ENCODE data around the gene TXNDC11. TPM values are rescaled to one million over a fixed set of nuclear protein-coding genes. Genes with fewer than 3 reads are reported as not detected.

Gene TXNDC11
- total RNA-seq, 1 donor from 2014 or later: 19.6 TPM

GRCh38 chr16:11673091-11674000 is 69.3 kb downstream of the TXNDC11 start:
- H3K27ac Mint-ChIP-seq (ENCODE audit: unreplicated experiment): peak overlapping the region; percentile 88
- peaks cover 20% of the 10 kb centered on the region for H3K36me3 Mint-ChIP-seq (ENCODE audit: low read depth, unreplicated experiment)
- TF ChIP-seq CTCF (IDR thresholded peaks at IDR 0.05; ENCODE audit: unreplicated experiment): no peak
- H3K27me3 Mint-ChIP-seq (ENCODE audit: unreplicated experiment): peaks cover 30% of the 10 kb centered on the region
- H3K9me3 Mint-ChIP-seq (ENCODE audit: unreplicated experiment): no peaks in the 10 kb centered on the region
- peak overlapping the region; percentile 37 for H3K4me3 Mint-ChIP-seq (ENCODE audit: unreplicated experiment)
- H3K4me1 Mint-ChIP-seq (ENCODE audit: unreplicated experiment): peaks cover 74% of the 10 kb centered on the region
- no peak for DNase-seq (ENCODE audit: low spot score)

DNA sequence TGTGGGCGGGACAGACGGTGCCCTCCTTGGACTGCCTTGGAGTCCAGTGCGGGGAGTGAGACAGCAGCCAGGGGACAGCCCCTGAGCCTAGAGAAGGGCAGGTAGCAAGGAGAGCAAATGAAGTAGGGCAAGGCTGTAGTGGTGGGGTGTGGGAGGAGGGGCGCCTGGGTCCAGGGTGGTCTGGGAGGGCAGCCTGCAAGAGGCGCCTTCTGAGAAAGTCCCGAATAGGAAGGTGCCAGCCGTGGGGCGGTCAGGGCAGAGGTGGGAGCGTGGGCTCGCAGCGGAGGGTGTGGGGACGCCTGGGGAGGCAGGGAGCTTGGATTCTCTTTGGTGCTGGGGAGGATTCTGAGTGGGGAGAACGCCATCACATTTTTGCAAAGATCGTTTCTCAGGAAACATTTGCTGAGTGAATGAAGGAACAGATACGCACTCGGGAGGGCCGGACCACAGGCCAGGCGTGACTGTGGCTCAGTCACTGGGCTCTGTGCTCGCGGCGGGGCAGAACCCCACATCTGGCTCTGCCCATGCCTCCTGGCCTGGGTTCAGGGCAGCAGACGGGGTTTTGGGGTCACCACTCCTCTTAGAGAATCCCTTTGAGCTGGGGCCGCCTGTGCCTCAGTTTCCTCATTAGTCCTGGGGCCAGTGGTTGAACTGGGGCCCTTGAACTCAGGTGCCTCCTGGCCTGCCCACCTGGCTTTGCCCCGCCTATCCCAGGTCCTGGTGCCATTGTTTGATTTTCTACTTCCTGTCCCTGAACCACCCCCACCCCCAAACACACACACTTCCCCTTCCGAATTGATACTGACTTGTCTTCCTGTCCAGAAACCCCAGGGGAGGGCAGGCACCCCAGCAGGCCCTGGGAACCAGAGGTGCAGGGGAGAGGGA is 70.2 kb downstream of the TXNDC11 start:
- H3K27ac Mint-ChIP-seq (ENCODE audit: unreplicated experiment): peak overlapping the region; percentile 88
- H3K36me3 Mint-ChIP-seq (ENCODE audit: low read depth, unreplicated experiment): peaks cover 12% of the 10 kb centered on the region
- no peaks in the 10 kb centered on the region for H3K9me3 Mint-ChIP-seq (ENCODE audit: unreplicated experiment)
- H3K4me3 Mint-ChIP-seq (ENCODE audit: unreplicated experiment): peak overlapping the region; percentile 69
- peaks cover 31% of the 10 kb centered on the region for H3K27me3 Mint-ChIP-seq (ENCODE audit: unreplicated experiment)
- peaks cover 71% of the 10 kb centered on the region for H3K4me1 Mint-ChIP-seq (ENCODE audit: unreplicated experiment)
- no peak for DNase-seq (ENCODE audit: low spot score)
- no peak for TF ChIP-seq CTCF (IDR thresholded peaks at IDR 0.05; ENCODE audit: unreplicated experiment)

DNA sequence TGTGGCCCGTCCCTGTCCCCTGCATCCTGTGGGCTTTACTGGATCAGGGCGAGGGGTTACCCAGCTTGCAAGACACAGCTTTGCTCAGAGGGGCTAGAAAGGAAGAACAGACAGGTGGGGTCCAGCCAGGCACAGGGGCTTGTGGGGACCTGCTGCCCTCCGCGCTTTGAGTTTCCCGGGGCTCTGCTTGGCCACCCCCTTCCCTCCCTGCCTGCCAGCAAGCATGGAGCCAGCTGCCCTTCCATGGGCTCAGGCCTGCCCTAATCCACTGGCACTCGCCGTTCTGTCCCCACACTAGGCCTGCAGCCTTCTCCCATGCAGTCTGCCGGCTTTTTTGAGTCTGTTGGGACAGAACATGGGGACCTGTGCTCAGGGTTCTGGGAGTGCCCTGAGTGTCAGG is 71.0 kb downstream of the TXNDC11 start:
- peaks cover 67% of the 10 kb centered on the region for H3K4me1 Mint-ChIP-seq (ENCODE audit: unreplicated experiment)
- no peak for TF ChIP-seq CTCF (IDR thresholded peaks at IDR 0.05; ENCODE audit: unreplicated experiment)
- no peaks in the 10 kb centered on the region for H3K9me3 Mint-ChIP-seq (ENCODE audit: unreplicated experiment)
- H3K36me3 Mint-ChIP-seq (ENCODE audit: low read depth, unreplicated experiment): peaks cover 8% of the 10 kb centered on the region
- H3K27me3 Mint-ChIP-seq (ENCODE audit: unreplicated experiment): peaks cover 24% of the 10 kb centered on the region
- peak overlapping the region; percentile 88 for H3K27ac Mint-ChIP-seq (ENCODE audit: unreplicated experiment)
- no peak for DNase-seq (ENCODE audit: low spot score)
- H3K4me3 Mint-ChIP-seq (ENCODE audit: unreplicated experiment): peak overlapping the region; percentile 62

GRCh38 chr16:11671271-11671670 is 71.4 kb downstream of the TXNDC11 start:
- Mint-ChIP-seq H3K27me3 (ENCODE audit: unreplicated experiment) (peaks cover 25% of the 10 kb centered on the region), H3K27ac (ENCODE audit: unreplicated experiment) (peak overlapping the region; percentile 42), H3K4me1 (ENCODE audit: unreplicated experiment) (peaks cover 66% of the 10 kb centered on the region), H3K4me3 (ENCODE audit: unreplicated experiment) (peak overlapping the region; percentile 93), H3K9me3 (ENCODE audit: unreplicated experiment) (no peaks in the 10 kb centered on the region), H3K36me3 (ENCODE audit: low read depth, unreplicated experiment) (peaks cover 8% of the 10 kb centered on the region)
- TF ChIP-seq CTCF (IDR thresholded peaks at IDR 0.05; ENCODE audit: unreplicated experiment): no peak
- DNase-seq (ENCODE audit: low spot score): no peak
